ENCODE data around the gene KRT17. TPM values are rescaled to one million over a fixed set of nuclear protein-coding genes. Genes with fewer than 3 reads are reported as not detected.

Gene KRT17
- total and polyA plus RNA-seq, 2 donors (not counting 1 experiment from before 2014, with no cell fraction given) = not detected

DNA sequence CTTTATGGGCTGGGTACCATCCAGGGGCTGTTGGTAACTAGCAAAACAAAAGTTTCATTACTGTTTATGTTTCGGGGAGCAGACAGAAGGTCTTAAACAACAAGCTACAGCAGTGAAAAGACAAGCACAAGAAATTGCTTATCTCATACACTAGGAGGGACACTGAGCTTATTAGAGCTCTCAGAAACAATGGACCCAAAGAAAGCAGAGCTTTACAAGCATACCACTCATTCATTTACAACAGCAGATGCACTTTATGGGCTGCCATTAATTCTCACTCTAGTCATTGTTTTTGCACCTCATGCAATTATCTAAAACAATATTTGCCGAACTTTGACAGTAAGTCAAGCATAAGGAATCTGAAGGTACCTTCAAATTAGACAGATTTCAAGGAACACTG lies 21.9 kb downstream of the KRT17 start:
- no peak overlapping the region for H3K27ac ChIP-seq (ENCODE audit: low read length in 2 of 2)
- no peak for ATAC-seq (ENCODE audit: low read depth)
- Mint-ChIP-seq H3K9me3 (ENCODE audit: insufficient read depth) (peaks cover 10% of the 10 kb centered on the region), H3K4me3 (no peak overlapping the region), H3K27ac (no peak overlapping the region), H3K27me3 (peaks cover 42% of the 10 kb centered on the region), H3K4me1 (no peaks in the 10 kb centered on the region)
- no peak overlapping the region for H3K9ac ChIP-seq (ENCODE audit: low read length)
- no peak overlapping the region for H2AFZ ChIP-seq (ENCODE audit: insufficient read depth, low read depth, low read length, poor library complexity, severe bottlenecking)
- peaks cover 0 to 2% (median 0%) of the 10 kb centered on the region in 4 experiments for H3K27me3 ChIP-seq (replicated peaks in 1 of 4; ENCODE audit: control extremely low read depth in 1 of 4, control insufficient read depth in 3 of 4, insufficient read depth in 4 of 4, low read length in 3 of 4)
- no peaks in the 10 kb centered on the region for H3K4me1 ChIP-seq (ENCODE audit: control insufficient read depth in 2 of 2, insufficient read depth in 2 of 2, low read length in 2 of 2)
- H3K79me2 ChIP-seq (ENCODE audit: control insufficient read depth, insufficient read depth, low read length) = no peaks in the 10 kb centered on the region
- TF ChIP-seq EZH2 (IDR thresholded peaks at IDR 0.05; ENCODE audit: borderline replicate concordance, insufficient read depth, low read depth, low read length, poor library complexity, severe bottlenecking) = no peak
- no peak for TF ChIP-seq CTCF (IDR thresholded peaks at IDR 0.05)
- H3K9me3 ChIP-seq (ENCODE audit: control extremely low read depth in 1 of 3, control insufficient read depth in 2 of 3, insufficient read depth in 1 of 3, low read length in 2 of 3) = peaks cover 2 to 9% (median 8%) of the 10 kb centered on the region in 3 donors
- H4K20me1 ChIP-seq (ENCODE audit: control insufficient read depth, insufficient read depth, low read length, poor library complexity, severe bottlenecking) = no peaks in the 10 kb centered on the region
- WGBS (ENCODE audit: insufficient coverage) = 88% methylated on average over 1 of the region's 2 CpGs
- H3K4me2 ChIP-seq (replicated peaks; ENCODE audit: low read depth, low read length, poor library complexity, severe bottlenecking) = no peak overlapping the region
- ChIA-PET CTCF (no interaction called here), POLR2A (no interaction called here)
- no peaks in the 10 kb centered on the region for H3K36me3 ChIP-seq (replicated peaks in 1 of 2; ENCODE audit: control extremely low read depth in 1 of 2, control insufficient read depth in 1 of 2, extremely low read depth in 1 of 2, insufficient read depth in 2 of 2, low read length in 1 of 2)
- no peak for DNase-seq
- intact Hi-C loops (cut with micrococcal nuclease) = no loop called here
- H3K4me3 ChIP-seq (ENCODE audit: control extremely low read depth in 1 of 5, extremely low read depth in 1 of 5, insufficient read depth in 1 of 5, low read depth in 2 of 5, low read length in 4 of 5) = no peak overlapping the region

GRCh38 chr17:41600318-41600717 lies 24.1 kb downstream of the KRT17 start:
- Histone ChIP-seq H2AFZ (ENCODE audit: insufficient read depth, low read depth, low read length, poor library complexity, severe bottlenecking) (no peak overlapping the region), H3K4me3 (ENCODE audit: control extremely low read depth in 1 of 5, extremely low read depth in 1 of 5, insufficient read depth in 1 of 5, low read depth in 2 of 5, low read length in 4 of 5) (no peak overlapping the region), H3K79me2 (ENCODE audit: control insufficient read depth, insufficient read depth, low read length) (no peaks in the 10 kb centered on the region), H3K9me3 (ENCODE audit: control extremely low read depth in 1 of 3, control insufficient read depth in 2 of 3, insufficient read depth in 1 of 3, low read length in 2 of 3) (peaks cover 0 to 5% (median 0%) of the 10 kb centered on the region in 3 donors), H3K27ac (ENCODE audit: low read length in 2 of 2) (no peak overlapping the region), H3K9ac (ENCODE audit: low read length) (no peak overlapping the region), H3K4me1 (ENCODE audit: control insufficient read depth in 2 of 2, insufficient read depth in 2 of 2, low read length in 2 of 2) (no peaks in the 10 kb centered on the region), H3K4me2 (replicated peaks; ENCODE audit: low read depth, low read length, poor library complexity, severe bottlenecking) (no peak overlapping the region), H3K27me3 (replicated peaks in 1 of 4; ENCODE audit: control extremely low read depth in 1 of 4, control insufficient read depth in 3 of 4, insufficient read depth in 4 of 4, low read length in 3 of 4) (no peaks in the 10 kb centered on the region), H3K36me3 (replicated peaks in 1 of 2; ENCODE audit: control extremely low read depth in 1 of 2, control insufficient read depth in 1 of 2, extremely low read depth in 1 of 2, insufficient read depth in 2 of 2, low read length in 1 of 2) (no peaks in the 10 kb centered on the region), H4K20me1 (ENCODE audit: control insufficient read depth, insufficient read depth, low read length, poor library complexity, severe bottlenecking) (no peaks in the 10 kb centered on the region)
- Mint-ChIP-seq H3K4me3 (no peak overlapping the region), H3K27ac (no peak overlapping the region), H3K27me3 (peaks cover 38% of the 10 kb centered on the region), H3K9me3 (ENCODE audit: insufficient read depth) (no peaks in the 10 kb centered on the region), H3K4me1 (no peaks in the 10 kb centered on the region)
- DNase-seq (no peak), ATAC-seq (ENCODE audit: low read depth) (no peak)
- ChIA-PET POLR2A (no interaction called here), CTCF (no interaction called here)
- intact Hi-C loops (cut with micrococcal nuclease) = no loop called here
- TF ChIP-seq CTCF (IDR thresholded peaks at IDR 0.05) (no peak), EZH2 (IDR thresholded peaks at IDR 0.05; ENCODE audit: borderline replicate concordance, insufficient read depth, low read depth, low read length, poor library complexity, severe bottlenecking) (no peak)
- WGBS (ENCODE audit: insufficient coverage) = 93% methylated on average over 3 of the region's 4 CpGs
